ENCODE results near the gene ABTB1.
"Not testable (repeated sequence)": the region's sequence is repeated elsewhere in the genome, so short reads cannot be mapped to it uniquely, and the experiment has no call there.

ABTB1 gene

DNA sequence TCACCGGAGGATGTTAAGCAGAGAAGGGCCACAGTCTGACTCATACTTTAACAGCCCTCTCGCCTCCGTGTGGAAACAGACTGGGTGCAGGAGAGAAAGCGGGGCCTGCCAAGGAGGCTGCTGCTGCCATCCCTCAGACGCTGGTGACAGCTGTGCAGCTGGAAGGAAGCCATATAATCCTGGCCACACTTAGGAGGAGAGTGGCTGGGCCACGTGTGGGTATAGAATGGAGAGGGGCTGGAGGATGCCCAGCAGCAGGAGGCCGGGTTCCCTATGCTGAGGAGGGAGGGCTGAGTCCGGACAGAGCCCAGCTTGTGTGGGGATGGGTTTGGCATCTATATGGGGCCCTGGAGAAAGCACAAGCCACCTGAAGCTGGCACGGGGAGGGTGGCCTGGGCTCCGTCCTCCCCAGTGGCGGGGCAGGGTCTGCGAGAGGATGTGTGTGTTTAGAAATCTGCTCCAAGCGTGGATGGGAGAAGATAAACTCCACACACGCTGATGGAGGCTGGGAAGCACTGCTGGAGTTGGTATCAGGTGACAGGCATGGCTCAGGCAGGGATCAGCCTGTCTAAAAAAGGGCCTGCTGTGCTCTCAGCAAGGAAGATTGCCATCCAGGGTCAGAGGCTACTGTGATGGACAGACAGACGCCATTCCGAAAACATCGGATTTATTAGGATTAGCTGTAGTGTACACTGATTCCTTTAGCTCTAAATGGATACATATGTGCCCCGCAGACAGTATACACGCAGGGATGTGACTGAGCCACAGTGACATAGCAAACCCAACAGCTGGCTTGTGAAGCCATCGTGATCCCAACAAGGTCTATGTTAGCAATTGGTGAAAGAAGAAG lies 15.9 kb downstream of the ABTB1 start:
- no peak for DNase-seq (ENCODE audit: low spot score)

GRCh38 chr3:127689266-127689860 lies 16.6 kb downstream of the ABTB1 start:
- DNase-seq (ENCODE audit: low spot score), result no peak

DNA sequence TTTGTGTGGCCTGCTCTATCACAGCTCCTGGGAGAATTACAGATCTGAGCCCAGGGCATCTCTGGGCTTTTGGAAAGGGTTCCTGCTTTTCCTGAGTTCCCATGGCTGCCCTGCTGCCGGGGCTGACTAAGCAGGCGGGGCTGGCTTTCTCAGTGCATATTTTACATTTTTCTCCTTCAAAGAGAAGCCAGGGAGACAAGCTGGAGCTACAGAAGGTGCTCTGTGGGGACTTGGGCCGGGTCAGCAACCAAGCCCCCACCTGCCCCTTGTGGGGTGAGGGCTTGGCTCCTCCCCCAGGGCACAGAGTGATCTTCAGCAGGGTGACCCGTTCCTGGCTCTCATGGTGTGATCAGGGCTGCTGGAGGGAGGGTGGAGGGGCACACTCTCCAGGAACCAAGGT lies 17.4 kb downstream of the ABTB1 start:
- peak; percentile 83 for DNase-seq (ENCODE audit: low spot score)

DNA sequence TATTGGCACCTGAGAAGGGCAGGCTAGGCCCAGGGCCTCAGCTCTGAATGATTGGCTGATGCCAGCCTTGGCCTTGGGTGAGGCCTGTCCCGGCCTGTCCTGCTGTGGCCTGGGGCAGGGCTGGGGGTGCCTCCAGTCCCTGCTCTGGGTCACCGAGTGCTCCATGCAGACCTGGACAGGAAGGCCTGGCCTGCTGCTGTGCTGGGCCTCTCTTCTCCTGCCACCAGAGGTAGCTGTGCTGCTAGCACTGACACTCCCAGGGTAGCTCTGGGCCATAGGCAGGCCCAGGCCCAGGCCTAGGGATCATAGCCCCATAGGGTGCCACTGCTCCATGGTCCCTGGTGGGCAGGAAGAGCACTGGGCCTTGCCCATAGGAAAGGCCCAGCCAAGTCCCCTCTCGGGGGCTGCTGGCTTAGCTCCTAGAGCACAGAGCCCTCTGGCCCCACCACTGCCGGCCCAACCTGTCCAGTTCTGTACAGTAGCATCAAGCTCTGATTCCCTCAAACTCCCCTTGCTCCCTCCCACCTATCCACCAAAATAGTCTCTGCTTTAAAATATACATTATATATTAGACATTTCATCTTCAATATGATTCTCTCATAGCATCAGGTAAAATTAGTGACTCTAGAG lies 18.2 kb downstream of the ABTB1 start:
- peak; percentile 73 for DNase-seq (ENCODE audit: low spot score)

GRCh38 chr3:127691489-127691888 lies 18.7 kb downstream of the ABTB1 start:
- no peak for DNase-seq (ENCODE audit: low spot score)

DNA sequence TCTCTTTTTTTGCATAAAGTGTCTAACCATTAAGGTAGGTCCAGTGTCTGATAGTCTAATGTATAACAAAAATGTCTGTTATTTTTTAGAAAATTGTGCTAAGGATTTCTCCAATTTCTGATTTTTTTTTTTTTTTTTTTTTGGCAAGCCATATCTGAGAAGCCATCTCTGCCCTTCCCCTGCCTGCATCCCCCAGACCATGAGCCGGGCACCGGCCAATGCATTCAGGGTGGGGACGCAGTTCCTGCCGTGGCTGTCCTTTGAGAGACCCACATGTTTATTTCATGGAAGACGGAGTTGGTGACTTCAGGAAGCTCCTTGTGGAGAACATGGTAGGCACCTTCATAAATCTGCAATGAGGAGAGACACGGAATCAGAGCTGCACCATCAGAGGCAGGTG lies 19.2 kb downstream of the ABTB1 start:
- no peak for DNase-seq (ENCODE audit: low spot score)

DNA sequence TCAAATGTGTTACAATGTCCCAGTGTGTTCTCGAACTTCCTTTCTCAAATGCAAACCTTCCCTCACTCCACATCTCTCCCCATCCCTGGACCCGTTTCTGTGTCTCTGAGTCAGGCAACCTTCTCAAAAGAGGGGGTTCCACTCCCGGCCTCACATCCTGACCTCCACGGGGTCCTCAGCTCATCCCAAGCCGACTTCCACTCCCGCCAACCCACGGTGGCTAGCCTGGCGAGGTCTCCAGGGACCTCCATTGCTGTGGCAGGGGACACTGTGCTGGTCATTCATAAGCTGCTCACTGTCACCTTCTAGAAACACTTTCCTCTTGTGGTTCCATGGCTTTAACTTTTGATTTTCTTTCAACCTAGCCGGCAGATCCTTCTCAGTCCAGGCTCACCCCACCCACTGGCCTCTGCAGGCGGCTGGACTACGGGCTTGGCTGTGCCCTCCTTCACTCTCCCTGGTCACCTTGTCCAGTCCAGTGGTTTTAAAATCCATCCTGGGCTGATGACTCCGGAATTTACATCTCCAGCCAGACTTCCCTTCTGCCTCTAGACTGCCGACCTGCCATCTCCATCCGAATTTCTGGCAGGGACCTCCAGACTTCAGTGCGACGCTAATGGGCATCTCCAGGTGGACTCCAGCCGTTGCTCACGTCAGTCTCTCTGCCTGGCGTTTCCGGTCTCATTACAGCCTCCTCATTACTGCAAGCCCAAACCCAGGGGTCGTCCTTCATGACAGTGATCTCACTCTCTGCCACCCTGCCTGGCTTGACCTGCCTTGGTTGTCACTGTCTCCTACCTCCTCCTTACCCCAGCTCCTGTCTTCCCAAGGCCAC lies 20.0 kb downstream of the ABTB1 start:
- no peak for DNase-seq (ENCODE audit: low spot score)

- no peak for DNase-seq (ENCODE audit: low spot score)
Measured at GRCh38 chr3:127693336-127693843, 20.6 kb downstream of the ABTB1 start.

DNA sequence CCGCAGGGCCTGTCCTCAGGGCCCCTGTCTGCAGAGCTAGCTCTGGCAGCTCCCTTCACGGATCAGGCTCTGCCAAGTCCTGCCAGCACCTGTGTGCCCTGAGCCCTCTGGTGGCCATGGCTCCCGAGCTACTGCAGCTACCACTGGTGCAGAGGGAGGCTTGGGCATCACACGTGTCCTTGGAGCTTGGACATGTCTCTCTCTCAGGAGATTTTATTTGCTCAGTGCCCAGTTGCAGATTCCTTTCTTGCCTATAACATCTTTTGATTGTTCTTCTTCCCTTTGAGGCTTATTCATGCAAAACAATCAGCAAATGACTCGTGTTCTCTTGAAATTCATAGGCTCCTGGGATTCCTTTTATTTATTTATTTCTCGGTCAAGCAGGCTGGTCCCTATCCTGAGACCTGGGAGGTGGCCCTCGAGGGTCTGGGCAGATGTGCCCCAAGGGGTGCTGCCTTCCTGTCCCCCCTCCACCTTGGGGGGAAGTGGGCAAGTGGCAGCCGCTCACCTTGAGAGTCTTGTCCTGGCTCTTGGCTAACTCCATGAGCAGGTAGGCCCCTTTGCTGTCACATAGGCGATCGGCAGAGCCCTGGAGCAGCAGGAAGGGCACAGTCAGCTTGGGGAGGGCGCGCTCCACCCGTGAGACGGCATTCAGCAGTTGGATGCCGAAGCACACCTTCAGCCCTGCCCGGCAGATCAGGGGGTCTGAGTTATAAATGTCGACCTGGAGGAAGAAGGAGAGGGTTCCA lies 21.9 kb downstream of the ABTB1 start:
- no peak for DNase-seq (ENCODE audit: low spot score)

- DNase-seq (ENCODE audit: low spot score), result peak; percentile 79
Measured at GRCh38 chr3:127697551-127698240, 24.9 kb downstream of the ABTB1 start.

DNA sequence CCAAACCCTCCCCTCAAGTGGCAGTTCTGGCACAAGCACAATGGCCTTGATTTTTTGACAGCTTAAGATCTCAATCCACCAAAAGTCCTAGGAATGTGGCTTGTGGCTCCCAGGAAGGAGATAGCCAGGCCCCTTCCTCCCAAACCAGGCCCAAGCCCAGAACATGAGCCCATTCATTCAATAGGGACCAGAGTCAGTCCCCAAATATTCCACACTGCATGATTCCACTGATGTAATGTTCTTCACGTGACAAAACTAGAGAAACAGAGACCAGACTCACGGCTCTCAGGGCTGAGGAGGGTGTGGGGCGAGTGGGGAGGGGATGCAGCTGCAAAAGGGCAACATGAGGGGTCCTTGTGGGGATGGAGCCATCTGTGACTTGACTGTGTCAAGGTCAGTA lies 25.5 kb downstream of the ABTB1 start:
- no peak for DNase-seq (ENCODE audit: low spot score)

GRCh38 chr3:127698691-127699415 lies 26.1 kb downstream of the ABTB1 start:
- DNase-seq (ENCODE audit: low spot score), result no peak

DNA sequence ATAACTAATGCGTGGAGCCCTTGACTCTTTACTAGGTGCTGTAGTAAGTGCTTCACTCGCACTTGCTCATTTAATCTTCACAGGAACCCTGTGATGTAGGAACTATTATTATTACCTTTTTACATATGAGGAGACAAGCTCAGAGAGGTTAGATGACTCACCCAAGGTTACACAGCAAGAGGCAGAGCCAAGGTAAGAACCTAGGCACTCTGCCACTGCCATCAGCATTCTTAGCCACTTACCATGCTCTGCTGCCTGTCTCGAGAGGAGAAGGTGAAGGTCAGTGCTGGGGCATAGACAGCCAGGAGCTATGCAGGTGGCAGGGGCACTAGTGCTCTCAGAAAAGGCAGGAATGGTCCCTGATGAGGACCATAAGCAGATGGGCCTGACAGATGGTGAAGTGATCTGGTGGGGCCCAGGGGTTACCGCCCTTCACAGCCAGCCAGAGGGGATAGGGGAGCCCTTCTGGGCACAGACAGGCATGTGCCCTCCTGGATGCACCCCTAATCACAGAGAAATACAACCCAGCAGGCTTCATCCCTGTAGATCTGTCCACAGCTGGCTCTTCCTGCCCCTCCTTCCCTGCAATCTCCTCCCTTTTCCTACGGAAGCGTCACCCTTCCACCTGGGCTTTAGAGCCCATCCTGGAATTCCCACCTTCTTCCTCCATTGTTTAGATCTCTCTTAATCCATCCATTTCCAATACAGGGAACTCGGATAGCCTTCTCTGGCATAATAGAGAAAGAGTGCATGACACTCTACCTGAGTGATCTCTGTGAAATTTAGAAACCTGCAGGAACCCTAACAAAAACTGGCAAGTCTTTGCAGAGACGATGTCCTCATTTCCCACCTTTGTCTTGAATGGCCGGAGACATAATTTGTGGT lies 26.9 kb downstream of the ABTB1 start:
- DNase-seq (ENCODE audit: low spot score), result no peak

- DNase-seq (ENCODE audit: low spot score), result no peak
Measured at GRCh38 chr3:127700406-127700805, 27.7 kb downstream of the ABTB1 start.

GRCh38 chr3:127701280-127701911 lies 28.6 kb downstream of the ABTB1 start:
- DNase-seq (ENCODE audit: low spot score), result no peak

- peak; percentile 69 for DNase-seq (ENCODE audit: low spot score)
Measured at GRCh38 chr3:127702151-127702578, 29.4 kb downstream of the ABTB1 start.

GRCh38 chr3:127704840-127705239 lies 32.1 kb downstream of the ABTB1 start:
- DNase-seq (ENCODE audit: low spot score), result not testable (repeated sequence)

DNA sequence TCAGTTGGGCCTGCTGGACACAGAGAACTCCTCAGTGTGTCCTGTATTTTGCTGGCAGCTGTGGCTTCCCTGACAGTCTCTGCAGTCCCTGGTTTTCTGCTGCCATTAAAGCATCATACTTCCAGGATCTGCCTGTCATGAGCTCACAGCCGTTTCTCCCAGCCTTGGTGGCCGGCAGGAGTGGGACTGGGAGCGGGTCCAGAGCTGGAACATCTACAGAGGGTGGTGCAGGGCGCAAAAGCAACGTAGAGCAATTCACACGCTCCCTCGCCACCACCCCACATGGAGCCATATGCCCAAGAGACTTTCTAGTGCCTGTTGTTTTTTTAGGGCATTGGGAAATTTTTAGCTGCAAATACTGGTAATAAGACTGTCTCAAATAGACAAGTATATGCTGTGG lies 33.6 kb downstream of the ABTB1 start:
- no peak for DNase-seq (ENCODE audit: low spot score)

Data from AG20443 (cell line).